A549 (cell line): Measurements from ENCODE around the gene CHD1L.
"Not testable (repeated sequence)": the region's sequence is repeated elsewhere in the genome, so short reads cannot be mapped to it uniquely, and the experiment has no call there.

ENCODE experiments used
- JUNB ChIP-seq: fragments of >200 bp; sonication (Bioruptor Twin); formaldehyde crosslinking; IDR thresholded peaks from 2 replicates; pipeline ENCODE4 v1.6.1; 2016
- RFX5 ChIP-seq: fragments of 450-650 bp; IDR thresholded peaks from 2 replicates; pipeline ENCODE4 v1.7.1; 2014; ENCODE audit warnings: antibody characterized with exemption, mild to moderate bottlenecking, moderate library complexity
- TF ChIP-seq, protein P1 (sequence below): fragments of >200 bp; sonication (Bioruptor Twin); formaldehyde crosslinking; IDR thresholded peaks from 3 replicates; pipeline ENCODE4 v1.5.1; 2016
- TF ChIP-seq, protein P2 (sequence below): fragments of 200-600 bp; sonication (generic); IDR thresholded peaks from 2 replicates; pipeline ENCODE4 v1.6.1; 2016; ENCODE audit warnings: antibody characterized with exemption, mild to moderate bottlenecking, moderate library complexity
- TF ChIP-seq, protein P3 (sequence below): IDR thresholded peaks from 2 replicates; pipeline ENCODE4 v1.6.1; 2012

DNA sequence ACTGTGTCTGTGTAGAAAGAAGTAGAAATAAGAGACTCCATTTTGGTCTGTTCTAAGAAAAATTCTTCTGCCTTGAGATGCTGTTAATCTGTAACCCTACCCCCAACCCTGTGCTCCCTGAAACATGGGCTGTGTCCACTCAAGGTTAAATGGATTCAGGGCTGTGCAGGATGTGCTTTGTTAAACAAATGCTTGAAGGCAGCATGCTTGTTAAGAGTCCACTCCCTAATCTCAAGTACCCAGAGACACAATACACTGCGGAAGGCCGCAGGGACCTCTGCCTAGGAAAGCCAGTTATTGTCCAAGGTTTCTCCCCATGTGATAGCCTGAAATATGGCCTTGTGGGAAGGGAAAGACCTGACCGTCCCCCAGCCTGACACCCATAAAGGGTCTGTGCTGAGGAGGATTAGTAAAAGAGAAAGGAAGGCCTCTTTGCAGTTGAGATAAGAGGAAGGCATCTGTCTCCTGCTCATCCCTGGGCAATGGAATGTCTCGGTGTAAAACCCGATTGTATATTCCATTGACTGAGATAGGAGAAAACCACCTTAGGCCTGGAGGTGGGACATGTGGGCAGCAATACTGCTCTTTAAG is 2.3 kb upstream of the CHD1L start:
- TF ChIP-seq, protein P1, sequence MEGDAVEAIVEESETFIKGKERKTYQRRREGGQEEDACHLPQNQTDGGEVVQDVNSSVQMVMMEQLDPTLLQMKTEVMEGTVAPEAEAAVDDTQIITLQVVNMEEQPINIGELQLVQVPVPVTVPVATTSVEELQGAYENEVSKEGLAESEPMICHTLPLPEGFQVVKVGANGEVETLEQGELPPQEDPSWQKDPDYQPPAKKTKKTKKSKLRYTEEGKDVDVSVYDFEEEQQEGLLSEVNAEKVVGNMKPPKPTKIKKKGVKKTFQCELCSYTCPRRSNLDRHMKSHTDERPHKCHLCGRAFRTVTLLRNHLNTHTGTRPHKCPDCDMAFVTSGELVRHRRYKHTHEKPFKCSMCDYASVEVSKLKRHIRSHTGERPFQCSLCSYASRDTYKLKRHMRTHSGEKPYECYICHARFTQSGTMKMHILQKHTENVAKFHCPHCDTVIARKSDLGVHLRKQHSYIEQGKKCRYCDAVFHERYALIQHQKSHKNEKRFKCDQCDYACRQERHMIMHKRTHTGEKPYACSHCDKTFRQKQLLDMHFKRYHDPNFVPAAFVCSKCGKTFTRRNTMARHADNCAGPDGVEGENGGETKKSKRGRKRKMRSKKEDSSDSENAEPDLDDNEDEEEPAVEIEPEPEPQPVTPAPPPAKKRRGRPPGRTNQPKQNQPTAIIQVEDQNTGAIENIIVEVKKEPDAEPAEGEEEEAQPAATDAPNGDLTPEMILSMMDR = not testable (repeated sequence)
- TF ChIP-seq RFX5, JUNB: not testable (repeated sequence)
- TF ChIP-seq, protein P2, sequence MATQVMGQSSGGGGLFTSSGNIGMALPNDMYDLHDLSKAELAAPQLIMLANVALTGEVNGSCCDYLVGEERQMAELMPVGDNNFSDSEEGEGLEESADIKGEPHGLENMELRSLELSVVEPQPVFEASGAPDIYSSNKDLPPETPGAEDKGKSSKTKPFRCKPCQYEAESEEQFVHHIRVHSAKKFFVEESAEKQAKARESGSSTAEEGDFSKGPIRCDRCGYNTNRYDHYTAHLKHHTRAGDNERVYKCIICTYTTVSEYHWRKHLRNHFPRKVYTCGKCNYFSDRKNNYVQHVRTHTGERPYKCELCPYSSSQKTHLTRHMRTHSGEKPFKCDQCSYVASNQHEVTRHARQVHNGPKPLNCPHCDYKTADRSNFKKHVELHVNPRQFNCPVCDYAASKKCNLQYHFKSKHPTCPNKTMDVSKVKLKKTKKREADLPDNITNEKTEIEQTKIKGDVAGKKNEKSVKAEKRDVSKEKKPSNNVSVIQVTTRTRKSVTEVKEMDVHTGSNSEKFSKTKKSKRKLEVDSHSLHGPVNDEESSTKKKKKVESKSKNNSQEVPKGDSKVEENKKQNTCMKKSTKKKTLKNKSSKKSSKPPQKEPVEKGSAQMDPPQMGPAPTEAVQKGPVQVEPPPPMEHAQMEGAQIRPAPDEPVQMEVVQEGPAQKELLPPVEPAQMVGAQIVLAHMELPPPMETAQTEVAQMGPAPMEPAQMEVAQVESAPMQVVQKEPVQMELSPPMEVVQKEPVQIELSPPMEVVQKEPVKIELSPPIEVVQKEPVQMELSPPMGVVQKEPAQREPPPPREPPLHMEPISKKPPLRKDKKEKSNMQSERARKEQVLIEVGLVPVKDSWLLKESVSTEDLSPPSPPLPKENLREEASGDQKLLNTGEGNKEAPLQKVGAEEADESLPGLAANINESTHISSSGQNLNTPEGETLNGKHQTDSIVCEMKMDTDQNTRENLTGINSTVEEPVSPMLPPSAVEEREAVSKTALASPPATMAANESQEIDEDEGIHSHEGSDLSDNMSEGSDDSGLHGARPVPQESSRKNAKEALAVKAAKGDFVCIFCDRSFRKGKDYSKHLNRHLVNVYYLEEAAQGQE = not testable (repeated sequence)
- TF ChIP-seq, protein P3, sequence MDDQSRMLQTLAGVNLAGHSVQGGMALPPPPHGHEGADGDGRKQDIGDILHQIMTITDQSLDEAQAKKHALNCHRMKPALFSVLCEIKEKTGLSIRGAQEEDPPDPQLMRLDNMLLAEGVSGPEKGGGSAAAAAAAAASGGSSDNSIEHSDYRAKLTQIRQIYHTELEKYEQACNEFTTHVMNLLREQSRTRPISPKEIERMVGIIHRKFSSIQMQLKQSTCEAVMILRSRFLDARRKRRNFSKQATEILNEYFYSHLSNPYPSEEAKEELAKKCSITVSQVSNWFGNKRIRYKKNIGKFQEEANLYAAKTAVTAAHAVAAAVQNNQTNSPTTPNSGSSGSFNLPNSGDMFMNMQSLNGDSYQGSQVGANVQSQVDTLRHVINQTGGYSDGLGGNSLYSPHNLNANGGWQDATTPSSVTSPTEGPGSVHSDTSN = not testable (repeated sequence)
